Osteoblast (primary cell): ENCODE data around the gene ZNF8. TPM values are rescaled to one million over a fixed set of nuclear protein-coding genes. Genes with fewer than 3 reads are reported as not detected.
A peak's percentile ranks its signal among the peaks of the same experiment; 100 is the strongest.

ENCODE experiments used
- DNase-seq: peaks from one replicate; pipeline ENCODE4 v3.0.0; 2011; ENCODE audit warnings: low spot score, mixed read lengths; ENCODE audit not compliant: insufficient read length; ENCODE audit errors: missing footprints
- H2AFZ ChIP-seq: 2 replicates; pipeline ENCODE4 v1.6.0; 2011; ENCODE audit warnings: mild to moderate bottlenecking, low read length
- H3K27ac ChIP-seq: 2 replicates; pipeline ENCODE4 v1.5.1; 2011; ENCODE audit warnings: mild to moderate bottlenecking, low read depth, low read length, moderate library complexity
- H3K27me3 ChIP-seq: 2 replicates; pipeline ENCODE4 v1.6.0; 2012; ENCODE audit warnings: mild to moderate bottlenecking, control low read depth, inconsistent platforms, low read length, moderate library complexity; ENCODE audit not compliant: insufficient read depth
- H3K36me3 ChIP-seq: 2 replicates; pipeline ENCODE4 v1.5.1; 2011; ENCODE audit warnings: mild to moderate bottlenecking, low read length, control low read depth, moderate library complexity; ENCODE audit not compliant: insufficient read depth
- H3K4me1 ChIP-seq: 2 replicates; pipeline ENCODE4 v1.5.1; 2011; ENCODE audit warnings: mild to moderate bottlenecking, low read length, control low read depth, moderate library complexity; ENCODE audit not compliant: insufficient read depth
- H3K4me2 ChIP-seq: 2 replicates; pipeline ENCODE4 v1.6.0; 2011; ENCODE audit warnings: mild to moderate bottlenecking, low read length; ENCODE audit not compliant: insufficient read depth
- H3K4me3 ChIP-seq: fragments of 200-600 bp; sonication (generic); 3 replicates; pipeline ENCODE4 v1.5.1; 2012; ENCODE audit warnings: mild to moderate bottlenecking, low read length, inconsistent platforms; ENCODE audit not compliant: insufficient read depth
- H3K79me2 ChIP-seq: 2 replicates; pipeline ENCODE4 v1.6.0; 2012; ENCODE audit warnings: mild to moderate bottlenecking, low read length, control low read depth, inconsistent platforms; ENCODE audit not compliant: insufficient read depth
- H3K9me3 ChIP-seq: 2 replicates; pipeline ENCODE4 v1.5.1; 2011; ENCODE audit warnings: low read depth, low read length, control low read depth
- H4K20me1 ChIP-seq: 2 replicates; pipeline ENCODE4 v1.6.0; 2012; ENCODE audit warnings: mild to moderate bottlenecking, low read length, control low read depth; ENCODE audit not compliant: insufficient read depth
- small RNA-seq: library from RNA; depleted of rRNA; stranded (forward); fragments of <200 nt; gene quantifications from one replicate; pipeline ENCODE3, GENCODE V24; 2012
- total RNA-seq: library from RNA; depleted of rRNA; stranded (reverse); fragments of >200 nt; gene quantifications from 2 replicates; pipeline ENCODE4 v1.2.3, GENCODE V29; 2012
- TF ChIP-seq, protein P1 (sequence below): IDR thresholded peaks from 2 replicates; pipeline ENCODE4 v1.5.1; 2011; ENCODE audit warnings: mild to moderate bottlenecking, low read depth, low read length, moderate library complexity; ENCODE audit errors: extremely low read depth

The ZNF8 gene
- total RNA-seq, 1 donor: 8.7 TPM

DNA sequence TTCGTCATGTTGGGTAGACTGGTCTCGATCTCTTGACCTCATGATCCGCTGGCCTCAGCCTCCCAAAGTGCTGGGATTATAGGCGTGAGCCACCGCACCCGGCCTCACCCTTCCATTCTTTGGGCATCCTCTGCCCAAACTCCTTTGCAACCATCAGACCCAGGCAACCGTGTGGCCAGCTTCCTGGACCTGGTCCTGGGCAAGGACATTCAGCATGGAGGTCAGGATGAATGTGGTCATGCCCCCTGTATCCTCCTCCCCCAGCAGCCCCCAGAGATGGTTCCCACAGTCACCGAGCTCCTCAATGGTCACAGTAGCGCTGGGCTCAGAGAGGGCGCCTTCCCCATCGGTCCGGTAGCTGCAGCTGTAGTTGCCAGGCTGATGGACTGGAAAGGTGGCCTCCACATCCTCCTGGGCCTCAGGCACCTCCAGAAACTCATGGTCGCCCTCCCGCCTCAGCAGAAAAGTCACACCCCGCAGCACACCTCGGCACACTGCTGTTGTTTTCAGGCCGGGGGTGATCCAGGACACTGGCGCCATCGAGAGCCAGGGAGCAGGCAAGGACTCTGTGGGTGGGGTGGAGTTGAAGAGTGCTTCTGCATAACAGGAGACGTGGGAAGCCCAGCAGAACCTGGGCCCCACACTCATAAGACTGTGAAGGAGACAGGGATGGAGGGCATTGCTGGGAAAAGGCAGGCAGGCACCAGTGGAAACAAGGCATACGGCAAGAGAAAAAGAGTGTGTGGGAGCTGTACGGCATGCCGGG lies 73.4 kb downstream of the ZNF8 start:
- H2AFZ ChIP-seq: no peak overlapping the region
- H4K20me1 ChIP-seq: no peaks in the 10 kb centered on the region
- no peaks in the 10 kb centered on the region for H3K4me1 ChIP-seq
- no peaks in the 10 kb centered on the region for H3K9me3 ChIP-seq
- no peaks in the 10 kb centered on the region for H3K36me3 ChIP-seq
- H3K79me2 ChIP-seq: no peaks in the 10 kb centered on the region
- H3K27me3 ChIP-seq: peaks cover 30% of the 10 kb centered on the region
- TF ChIP-seq, protein P1, sequence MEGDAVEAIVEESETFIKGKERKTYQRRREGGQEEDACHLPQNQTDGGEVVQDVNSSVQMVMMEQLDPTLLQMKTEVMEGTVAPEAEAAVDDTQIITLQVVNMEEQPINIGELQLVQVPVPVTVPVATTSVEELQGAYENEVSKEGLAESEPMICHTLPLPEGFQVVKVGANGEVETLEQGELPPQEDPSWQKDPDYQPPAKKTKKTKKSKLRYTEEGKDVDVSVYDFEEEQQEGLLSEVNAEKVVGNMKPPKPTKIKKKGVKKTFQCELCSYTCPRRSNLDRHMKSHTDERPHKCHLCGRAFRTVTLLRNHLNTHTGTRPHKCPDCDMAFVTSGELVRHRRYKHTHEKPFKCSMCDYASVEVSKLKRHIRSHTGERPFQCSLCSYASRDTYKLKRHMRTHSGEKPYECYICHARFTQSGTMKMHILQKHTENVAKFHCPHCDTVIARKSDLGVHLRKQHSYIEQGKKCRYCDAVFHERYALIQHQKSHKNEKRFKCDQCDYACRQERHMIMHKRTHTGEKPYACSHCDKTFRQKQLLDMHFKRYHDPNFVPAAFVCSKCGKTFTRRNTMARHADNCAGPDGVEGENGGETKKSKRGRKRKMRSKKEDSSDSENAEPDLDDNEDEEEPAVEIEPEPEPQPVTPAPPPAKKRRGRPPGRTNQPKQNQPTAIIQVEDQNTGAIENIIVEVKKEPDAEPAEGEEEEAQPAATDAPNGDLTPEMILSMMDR: no peak
- no peak overlapping the region for H3K4me2 ChIP-seq
- no peak overlapping the region for H3K4me3 ChIP-seq
- no peak overlapping the region for H3K27ac ChIP-seq
- DNase-seq: peak; percentile 81

Small RNAs within 50 kb of the gene (small RNA-seq; reads per million reads assigned to genes)
- not detected for gene MIR6806

Other genes starting within 250 kb of the ZNF8 start
- 0.36 TPM in 1 of 2 replicates, not detected in the other for gene ZSCAN1, start 244.9 kb upstream of the ZNF8 start, total RNA-seq
- gene ZNF135, start 219.7 kb upstream of the ZNF8 start, total RNA-seq: 6.5 and 8.3 TPM in 2 replicates
- 49.8 and 60.4 TPM in 2 replicates for gene ZSCAN18, start 180.7 kb upstream of the ZNF8 start, total RNA-seq
- gene ZNF329, start 128.2 kb upstream of the ZNF8 start, total RNA-seq: 11.9 and 12.7 TPM in 2 replicates
- gene ZNF274, start 95.9 kb upstream of the ZNF8 start, total RNA-seq: 10.9 and 11.2 TPM in 2 replicates
- 22.1 and 32.9 TPM in 2 replicates for gene ZNF544, start 50.0 kb upstream of the ZNF8 start, total RNA-seq
- 23.9 and 29.3 TPM in 2 replicates for gene ERVK3-1, start 26.4 kb downstream of the ZNF8 start, total RNA-seq
- 2.5 and 3.5 TPM in 2 replicates for gene ZSCAN22, start 48.0 kb downstream of the ZNF8 start, total RNA-seq
- 1.1 and 1.5 TPM in 2 replicates for gene A1BG, start 74.5 kb downstream of the ZNF8 start, total RNA-seq
- gene ZNF497, start 83.8 kb downstream of the ZNF8 start, total RNA-seq: 1.2 and 1.4 TPM in 2 replicates
- gene ZNF837, start 102.1 kb downstream of the ZNF8 start, total RNA-seq: 4.4 and 4.7 TPM in 2 replicates
- gene RPS5, start 108.3 kb downstream of the ZNF8 start, total RNA-seq: 1,166 and 1,239 TPM in 2 replicates
- gene RNF225, start 116.7 kb downstream of the ZNF8 start, total RNA-seq: not detected in 2 replicates
- 20.6 and 25.7 TPM in 2 replicates for gene ZNF584, start 129.7 kb downstream of the ZNF8 start, total RNA-seq
- 8.8 and 10.1 TPM in 2 replicates for gene ZNF132, start 161.2 kb downstream of the ZNF8 start, total RNA-seq
- gene ZNF324B, start 172.7 kb downstream of the ZNF8 start, total RNA-seq: 10.5 and 11.8 TPM in 2 replicates
- 16.2 and 20.6 TPM in 2 replicates for gene ZNF324, start 188.1 kb downstream of the ZNF8 start, total RNA-seq
- gene ZNF446, start 197.4 kb downstream of the ZNF8 start, total RNA-seq: 14.1 and 18.1 TPM in 2 replicates
- 5.3 and 6.5 TPM in 2 replicates for gene SLC27A5, start 233.0 kb downstream of the ZNF8 start, total RNA-seq
- gene ZBTB45, start 240.9 kb downstream of the ZNF8 start, total RNA-seq: 6.9 and 8.5 TPM in 2 replicates